Large intestine (tissue), 3 donors: ENCODE results near the gene ACSM3. TPM values are rescaled to one million over a fixed set of nuclear protein-coding genes. Genes with fewer than 3 reads are reported as not detected.
"Not testable (repeated sequence)": the region's sequence is repeated elsewhere in the genome, so short reads cannot be mapped to it uniquely, and the experiment has no call there.

Experiments used
- DNase-seq, 2 donors: peaks; one replicate each; pipeline versions ENCODE4 v3.0.0 to v3.0.0-alpha.2; 2013
- H3K27ac ChIP-seq: one replicate; pipeline ENCODE4 v1.5.1; 2013; ENCODE audit warnings: low read length
- H3K27me3 ChIP-seq: 2 replicates; pipeline ENCODE4 v1.6.1; 2013; ENCODE audit warnings: low read length; ENCODE audit not compliant: control insufficient read depth, insufficient read depth
- H3K36me3 ChIP-seq: 2 replicates; pipeline ENCODE4 v1.6.1; 2013; ENCODE audit warnings: low read length; ENCODE audit not compliant: control insufficient read depth, insufficient read depth
- H3K4me1 ChIP-seq: one replicate; pipeline ENCODE4 v1.6.1; 2013; ENCODE audit warnings: low read length; ENCODE audit not compliant: control insufficient read depth, insufficient read depth
- H3K4me3 ChIP-seq: one replicate; pipeline ENCODE4 v1.5.1; 2013; ENCODE audit warnings: low read length
- H3K9me3 ChIP-seq: one replicate; pipeline ENCODE4 v1.6.1; 2013; ENCODE audit warnings: mild to moderate bottlenecking, low read depth, low read length, moderate library complexity; ENCODE audit not compliant: control insufficient read depth
- WGBS: methylation state at CpG from one replicate; pipeline ENCODE4 v1.1.5; 2013; ENCODE audit warnings: low lambda C conversion rate; ENCODE audit not compliant: insufficient coverage; 5-methylcytosine and 5-hydroxymethylcytosine counted together
- polyA plus RNA-seq: library from polyadenylated mRNA; unstranded; fragments of 120-200 nt; gene quantifications from one replicate; pipeline ENCODE4 v1.2.1, GENCODE V29; 2013

Gene ACSM3
- polyA plus RNA-seq, 1 donor, result 14.6 TPM

- no peak for DNase-seq
- Histone ChIP-seq H3K9me3 (no peaks in the 10 kb centered on the region), H3K27ac (no peak overlapping the region), H3K27me3 (no peaks in the 10 kb centered on the region), H3K4me3 (no peak overlapping the region), H3K36me3 (no peaks in the 10 kb centered on the region), H3K4me1 (no peaks in the 10 kb centered on the region)
- WGBS, result 50% methylated on average over 1 of the region's 1 CpG
Observed at GRCh38 chr16:20753727-20754126, 10.1 kb upstream of the ACSM3 start.

- no peak overlapping the region for H3K4me3 ChIP-seq
- DNase-seq, result no peak
- H3K9me3 ChIP-seq, result no peaks in the 10 kb centered on the region
- no peaks in the 10 kb centered on the region for H3K4me1 ChIP-seq
- no peaks in the 10 kb centered on the region for H3K36me3 ChIP-seq
- no CpG with 5 or more reads among the region's 1 CpG for WGBS
- no peaks in the 10 kb centered on the region for H3K27me3 ChIP-seq
- H3K27ac ChIP-seq, result no peak overlapping the region
Observed at GRCh38 chr16:20755238-20755637, 8.6 kb upstream of the ACSM3 start.

GRCh38 chr16:20755799-20756198 is 8.0 kb upstream of the ACSM3 start:
- H3K9me3 ChIP-seq, DNase-seq, H3K4me3 ChIP-seq, H3K4me1 ChIP-seq, H3K27ac ChIP-seq, H3K27me3 ChIP-seq, H3K36me3 ChIP-seq: not testable (repeated sequence)
- WGBS, result no CpG with 5 or more reads among the region's 5 CpGs

GRCh38 chr16:20760346-20760745 is 3.5 kb upstream of the ACSM3 start:
- H3K27ac ChIP-seq, result no peak overlapping the region
- H3K4me1 ChIP-seq, result peaks cover 18% of the 10 kb centered on the region
- no peaks in the 10 kb centered on the region for H3K36me3 ChIP-seq
- DNase-seq, result no peak
- WGBS, result no CpG with 5 or more reads among the region's 2 CpGs
- no peaks in the 10 kb centered on the region for H3K27me3 ChIP-seq
- no peaks in the 10 kb centered on the region for H3K9me3 ChIP-seq
- H3K4me3 ChIP-seq, result no peak overlapping the region

GRCh38 chr16:20761175-20761574 is 2.6 kb upstream of the ACSM3 start:
- H3K4me1 ChIP-seq, result peaks cover 18% of the 10 kb centered on the region
- WGBS, result no CpG with 5 or more reads among the region's 1 CpG
- no peaks in the 10 kb centered on the region for H3K9me3 ChIP-seq
- no peak overlapping the region for H3K4me3 ChIP-seq
- H3K27ac ChIP-seq, result no peak overlapping the region
- H3K36me3 ChIP-seq, result no peaks in the 10 kb centered on the region
- H3K27me3 ChIP-seq, result no peaks in the 10 kb centered on the region
- no peak for DNase-seq

GRCh38 chr16:20762404-20763123 is 1.2 kb upstream of the ACSM3 start:
- no peak for DNase-seq
- Histone ChIP-seq H3K27ac (no peak overlapping the region), H3K9me3 (no peaks in the 10 kb centered on the region), H3K27me3 (no peaks in the 10 kb centered on the region), H3K4me1 (peaks cover 18% of the 10 kb centered on the region), H3K36me3 (no peaks in the 10 kb centered on the region), H3K4me3 (no peak overlapping the region)
- 85% methylated on average over 3 of the region's 3 CpGs for WGBS

GRCh38 chr16:20764448-20764847 is 634 bp downstream of the ACSM3 start:
- H3K4me1 ChIP-seq, result peaks cover 18% of the 10 kb centered on the region
- no CpG with 5 or more reads among the region's 1 CpG for WGBS
- peak overlapping the region; percentile 88 for H3K27ac ChIP-seq
- DNase-seq, H3K4me3 ChIP-seq, H3K27me3 ChIP-seq, H3K36me3 ChIP-seq, H3K9me3 ChIP-seq: not testable (repeated sequence)

- H3K4me3 ChIP-seq, result no peak overlapping the region
- no peaks in the 10 kb centered on the region for H3K27me3 ChIP-seq
- H3K4me1 ChIP-seq, result peaks cover 18% of the 10 kb centered on the region
- H3K27ac ChIP-seq, result no peak overlapping the region
- DNase-seq, result no peak
- H3K36me3 ChIP-seq, result no peaks in the 10 kb centered on the region
- no CpG with 5 or more reads among the region's 2 CpGs for WGBS
- H3K9me3 ChIP-seq, result no peaks in the 10 kb centered on the region
Observed at GRCh38 chr16:20765732-20766131, 1.9 kb downstream of the ACSM3 start.

- no peak overlapping the region for H3K4me3 ChIP-seq
- no peak overlapping the region for H3K27ac ChIP-seq
- 100% methylated on average over 1 of the region's 5 CpGs for WGBS
- H3K9me3 ChIP-seq, result no peaks in the 10 kb centered on the region
- peaks cover 18% of the 10 kb centered on the region for H3K4me1 ChIP-seq
- H3K27me3 ChIP-seq, result no peaks in the 10 kb centered on the region
- no peaks in the 10 kb centered on the region for H3K36me3 ChIP-seq
- DNase-seq, result no peak
Observed at GRCh38 chr16:20766294-20766693, 2.5 kb downstream of the ACSM3 start.

GRCh38 chr16:20767577-20767976 is 3.8 kb downstream of the ACSM3 start:
- no peak overlapping the region for H3K27ac ChIP-seq
- H3K36me3 ChIP-seq, result no peaks in the 10 kb centered on the region
- no peaks in the 10 kb centered on the region for H3K9me3 ChIP-seq
- no peaks in the 10 kb centered on the region for H3K27me3 ChIP-seq
- H3K4me1 ChIP-seq, result peaks cover 18% of the 10 kb centered on the region
- H3K4me3 ChIP-seq, result no peak overlapping the region
- DNase-seq, result no peak

- Histone ChIP-seq H3K4me1 (peaks cover 13% of the 10 kb centered on the region), H3K27ac (no peak overlapping the region), H3K4me3 (no peak overlapping the region), H3K27me3 (no peaks in the 10 kb centered on the region), H3K9me3 (no peaks in the 10 kb centered on the region), H3K36me3 (no peaks in the 10 kb centered on the region)
- DNase-seq, result no peak
- no CpG with 5 or more reads among the region's 1 CpG for WGBS
Observed at GRCh38 chr16:20768121-20768520, 4.3 kb downstream of the ACSM3 start.
